Panc1 (cell line): Measurements from ENCODE around the gene DMBT1. TPM values are rescaled to one million over a fixed set of nuclear protein-coding genes. Genes with fewer than 3 reads are reported as not detected.

ENCODE experiments used
- ATAC-seq: fragments of 200-7000 bp; cut with Tn5 transposase; 2 replicates; pipeline ENCODE4 v1.9.1; 2020; ENCODE audit warnings: mild to moderate bottlenecking, moderate library complexity
- BruUV-seq: library from RNA; stranded (reverse); fragments of 400-500 nt; replicated peaks from 2 replicates; lab custom pipeline; 2021; lab: Mats Ljungman, UMichigan
- CTCF ChIA-PET: fragments of 300-600 bp; sonication (Branson Sonifier 250); formaldehyde crosslinking; loops from one replicate; lab custom pipeline; 2022; ENCODE audit warnings: antibody characterized with exemption; lab: Charles Lee
- POLR2A ChIA-PET: fragments of 300-600 bp; sonication (Branson Sonifier 250); formaldehyde crosslinking; loops from one replicate; lab custom pipeline; 2022; ENCODE audit warnings: antibody characterized with exemption; lab: Charles Lee
- DNase-seq: peaks from one replicate; pipeline ENCODE4 v3.0.0-alpha.2; 2010; ENCODE audit warnings: low read depth, low spot score
- H3K27ac ChIP-seq: 2 replicates; pipeline ENCODE4 v1.5.1; 2011; ENCODE audit warnings: mild to moderate bottlenecking, low read length, inconsistent platforms
- H3K27me3 ChIP-seq: fragments of 200-500 bp; sonication (Bioruptor generic); 2 replicates; pipeline ENCODE4 v1.6.0; 2014; ENCODE audit warnings: low read length, inconsistent platforms; ENCODE audit not compliant: control insufficient read depth, insufficient read depth
- H3K36me3 ChIP-seq: fragments of 200-500 bp; sonication (Bioruptor generic); 2 replicates; pipeline ENCODE4 v1.5.1; 2014; ENCODE audit warnings: inconsistent platforms, mild to moderate bottlenecking, low read length, moderate library complexity; ENCODE audit not compliant: control insufficient read depth, insufficient read depth
- H3K4me1 ChIP-seq: 2 replicates; pipeline ENCODE4 v1.5.1; 2011; ENCODE audit warnings: inconsistent platforms, mild to moderate bottlenecking, low read length, moderate library complexity; ENCODE audit not compliant: control insufficient read depth, insufficient read depth
- H3K4me3 ChIP-seq, 2 experiments: 2 replicates each; pipeline ENCODE4 v1.5.1; 2011 to 2012; ENCODE audit warnings: low read depth in 2 of 2, low read length in 2 of 2, mild to moderate bottlenecking in 2 of 2, inconsistent platforms in 1 of 2, moderate library complexity in 1 of 2
- H3K9me3 ChIP-seq: fragments of 200-500 bp; sonication (Bioruptor generic); 2 replicates; pipeline ENCODE4 v1.5.1; 2014; ENCODE audit warnings: low read depth, mild to moderate bottlenecking, inconsistent platforms, low read length, moderate library complexity; ENCODE audit not compliant: control insufficient read depth, insufficient read depth
- POLR2AphosphoS5 ChIP-seq: IDR thresholded peaks from 2 replicates; pipeline ENCODE4 v1.6.1; 2012; ENCODE audit warnings: mild to moderate bottlenecking, low read depth, low read length, moderate library complexity
- SIN3A ChIP-seq: IDR thresholded peaks from 2 replicates; pipeline ENCODE4 v1.6.1; 2012; ENCODE audit warnings: low read depth, mild to moderate bottlenecking, low read length, moderate library complexity, borderline replicate concordance; ENCODE audit not compliant: insufficient read depth
- TCF7L2 ChIP-seq: IDR thresholded peaks from 2 replicates; pipeline ENCODE4 v1.6.1; 2011; ENCODE audit warnings: mild to moderate bottlenecking, low read depth, low read length, inconsistent platforms
- in situ Hi-C: cut with HindIII; loops from 2 replicates; pipeline ENCODE4 v1.10.0; 2016; ENCODE audit warnings: low sequenced_read_pairs, low pct_unique_long_range_greater_than_20kb
- intact Hi-C: fragments of 100-400 bp; cut with micrococcal nuclease; formaldehyde crosslinking; loops from one replicate; pipeline ENCODE4 v1.10.0; 2022; ENCODE audit not compliant: unreplicated experiment
- total RNA-seq: library from RNA; stranded (reverse); gene quantifications from one replicate; pipeline ENCODE4 v1.2.1, GENCODE V29; 2021; ENCODE audit not compliant: unreplicated experiment
- TF ChIP-seq, protein P1 (sequence below): fragments of 450-650 bp; IDR thresholded peaks from 2 replicates; pipeline ENCODE4 v1.5.1; 2017; ENCODE audit warnings: mild to moderate bottlenecking
- TF ChIP-seq, protein P2 (sequence below), 2 experiments: IDR thresholded peaks; 2 replicates each; pipeline ENCODE4 v1.6.1; 2011 to 2012; ENCODE audit warnings: low read depth in 2 of 2, control low read depth in 1 of 2, low read length in 1 of 2, mild to moderate bottlenecking in 1 of 2, moderate library complexity in 1 of 2; ENCODE audit not compliant: insufficient read depth in 1 of 2

DMBT1 gene
- total RNA-seq, 1 experiment from 2014 or later: 0.05 TPM

DNA sequence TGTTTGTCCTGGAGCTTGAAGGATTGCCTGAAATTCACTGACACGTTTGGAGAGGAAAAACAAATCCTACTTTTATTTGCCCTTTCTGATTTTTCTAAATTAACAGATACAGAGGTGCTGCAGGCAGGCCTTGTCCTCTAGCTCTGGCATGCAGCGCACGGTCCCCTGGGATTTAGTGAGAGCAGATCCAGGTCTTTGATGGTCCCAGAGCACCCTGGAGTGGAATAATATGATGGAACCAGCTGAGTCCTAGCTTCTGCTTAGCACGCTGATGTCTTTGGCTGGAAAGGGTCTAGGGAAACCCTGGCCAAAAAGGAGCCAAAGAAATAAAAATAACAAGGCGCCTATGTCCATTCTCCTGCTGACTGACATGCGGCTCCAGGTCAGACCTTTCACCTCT lies 98.6 kb downstream of the DMBT1 start:
- no TSS peak for BruUV-seq
- peaks cover 21% of the 10 kb centered on the region for H3K27me3 ChIP-seq

DNA sequence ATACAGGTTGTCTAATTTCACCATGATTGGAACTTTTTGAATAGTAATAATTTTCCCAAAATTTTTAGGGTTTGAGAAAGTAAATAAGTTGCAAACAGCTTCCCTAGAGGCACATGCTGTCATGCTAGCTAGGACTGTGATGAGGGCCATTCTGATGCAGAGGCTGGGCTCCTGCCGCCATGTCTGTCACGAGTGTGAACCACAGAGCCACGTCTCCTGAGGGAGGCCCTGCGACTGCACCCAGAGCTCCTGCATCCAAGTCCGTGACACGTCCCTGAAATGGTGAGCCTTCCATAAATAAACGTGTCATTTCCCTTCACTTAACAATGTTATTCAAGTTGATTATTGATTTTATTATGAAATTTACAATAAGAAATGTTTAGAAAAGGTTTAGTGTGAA lies 99.1 kb downstream of the DMBT1 start:
- Histone ChIP-seq H3K36me3 (no peaks in the 10 kb centered on the region), H3K27ac (no peak overlapping the region), H3K4me1 (no peaks in the 10 kb centered on the region), H3K4me3 (no peak overlapping the region), H3K27me3 (peaks cover 17% of the 10 kb centered on the region), H3K9me3 (no peaks in the 10 kb centered on the region)
- ChIA-PET POLR2A (no interaction called here), CTCF (interaction anchor here (0.9 kb wide), 1 partner anchor 11 kb away, joined by 3 read pairs; no protein-coding TSS in a partner anchor)
- in situ Hi-C loops (no loop called here), intact Hi-C loops (no loop called here)
- ATAC-seq (no peak), DNase-seq (no peak)
- no TSS peak for BruUV-seq
- TF ChIP-seq SIN3A (no peak), TCF7L2 (no peak), POLR2AphosphoS5 (no peak)
- TF ChIP-seq, protein P1, sequence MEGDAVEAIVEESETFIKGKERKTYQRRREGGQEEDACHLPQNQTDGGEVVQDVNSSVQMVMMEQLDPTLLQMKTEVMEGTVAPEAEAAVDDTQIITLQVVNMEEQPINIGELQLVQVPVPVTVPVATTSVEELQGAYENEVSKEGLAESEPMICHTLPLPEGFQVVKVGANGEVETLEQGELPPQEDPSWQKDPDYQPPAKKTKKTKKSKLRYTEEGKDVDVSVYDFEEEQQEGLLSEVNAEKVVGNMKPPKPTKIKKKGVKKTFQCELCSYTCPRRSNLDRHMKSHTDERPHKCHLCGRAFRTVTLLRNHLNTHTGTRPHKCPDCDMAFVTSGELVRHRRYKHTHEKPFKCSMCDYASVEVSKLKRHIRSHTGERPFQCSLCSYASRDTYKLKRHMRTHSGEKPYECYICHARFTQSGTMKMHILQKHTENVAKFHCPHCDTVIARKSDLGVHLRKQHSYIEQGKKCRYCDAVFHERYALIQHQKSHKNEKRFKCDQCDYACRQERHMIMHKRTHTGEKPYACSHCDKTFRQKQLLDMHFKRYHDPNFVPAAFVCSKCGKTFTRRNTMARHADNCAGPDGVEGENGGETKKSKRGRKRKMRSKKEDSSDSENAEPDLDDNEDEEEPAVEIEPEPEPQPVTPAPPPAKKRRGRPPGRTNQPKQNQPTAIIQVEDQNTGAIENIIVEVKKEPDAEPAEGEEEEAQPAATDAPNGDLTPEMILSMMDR: no peak
- TF ChIP-seq, protein P2, sequence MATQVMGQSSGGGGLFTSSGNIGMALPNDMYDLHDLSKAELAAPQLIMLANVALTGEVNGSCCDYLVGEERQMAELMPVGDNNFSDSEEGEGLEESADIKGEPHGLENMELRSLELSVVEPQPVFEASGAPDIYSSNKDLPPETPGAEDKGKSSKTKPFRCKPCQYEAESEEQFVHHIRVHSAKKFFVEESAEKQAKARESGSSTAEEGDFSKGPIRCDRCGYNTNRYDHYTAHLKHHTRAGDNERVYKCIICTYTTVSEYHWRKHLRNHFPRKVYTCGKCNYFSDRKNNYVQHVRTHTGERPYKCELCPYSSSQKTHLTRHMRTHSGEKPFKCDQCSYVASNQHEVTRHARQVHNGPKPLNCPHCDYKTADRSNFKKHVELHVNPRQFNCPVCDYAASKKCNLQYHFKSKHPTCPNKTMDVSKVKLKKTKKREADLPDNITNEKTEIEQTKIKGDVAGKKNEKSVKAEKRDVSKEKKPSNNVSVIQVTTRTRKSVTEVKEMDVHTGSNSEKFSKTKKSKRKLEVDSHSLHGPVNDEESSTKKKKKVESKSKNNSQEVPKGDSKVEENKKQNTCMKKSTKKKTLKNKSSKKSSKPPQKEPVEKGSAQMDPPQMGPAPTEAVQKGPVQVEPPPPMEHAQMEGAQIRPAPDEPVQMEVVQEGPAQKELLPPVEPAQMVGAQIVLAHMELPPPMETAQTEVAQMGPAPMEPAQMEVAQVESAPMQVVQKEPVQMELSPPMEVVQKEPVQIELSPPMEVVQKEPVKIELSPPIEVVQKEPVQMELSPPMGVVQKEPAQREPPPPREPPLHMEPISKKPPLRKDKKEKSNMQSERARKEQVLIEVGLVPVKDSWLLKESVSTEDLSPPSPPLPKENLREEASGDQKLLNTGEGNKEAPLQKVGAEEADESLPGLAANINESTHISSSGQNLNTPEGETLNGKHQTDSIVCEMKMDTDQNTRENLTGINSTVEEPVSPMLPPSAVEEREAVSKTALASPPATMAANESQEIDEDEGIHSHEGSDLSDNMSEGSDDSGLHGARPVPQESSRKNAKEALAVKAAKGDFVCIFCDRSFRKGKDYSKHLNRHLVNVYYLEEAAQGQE (IDR thresholded peaks at IDR 0.05; ENCODE audit: insufficient read depth in 1 of 2, low read depth in 2 of 2, low read length in 1 of 2): no peak

More for the DNA sequence above, 98.6 kb downstream of the DMBT1 start:
- no peak overlapping the region for H3K4me3 ChIP-seq
- intact Hi-C loops: no loop called here
- TF ChIP-seq, protein P1: no peak
- TF ChIP-seq SIN3A (no peak), TCF7L2 (no peak), POLR2AphosphoS5 (no peak)
- TF ChIP-seq, protein P2 (IDR thresholded peaks at IDR 0.05; ENCODE audit: insufficient read depth in 1 of 2, low read depth in 2 of 2, low read length in 1 of 2): no peak
- no peaks in the 10 kb centered on the region for H3K9me3 ChIP-seq
- H3K4me1 ChIP-seq: no peaks in the 10 kb centered on the region
- no peaks in the 10 kb centered on the region for H3K36me3 ChIP-seq
- no peak for ATAC-seq
- DNase-seq: no peak
- in situ Hi-C loops: no loop called here
- POLR2A ChIA-PET: no interaction called here
- CTCF ChIA-PET: interaction anchor here (0.9 kb wide), 1 partner anchor 11 kb away, joined by 3 read pairs; no protein-coding TSS in a partner anchor
- H3K27ac ChIP-seq: no peak overlapping the region
